GM19397 (cell line): ENCODE results near the gene GAGE12D.
"Not testable (repeated sequence)": the region's sequence is repeated elsewhere in the genome, so short reads cannot be mapped to it uniquely, and the experiment has no call there.

Source experiments
- ATAC-seq: cut with Tn5 transposase; IDR thresholded peaks from one replicate; pipeline ENCODE4 v1.9.1; 2021; ENCODE audit warnings: mild to moderate bottlenecking, moderate library complexity; ENCODE audit not compliant: unreplicated experiment

Gene GAGE12D

GRCh38 chrX:49541433-49541832, at the start of gene GAGE12D:
Gene GAGE12D, plus strand, starts transcription at chrX:49541733. Its CDS starts 1,155 bp downstream, at chrX:49542888.
- not testable (repeated sequence) for ATAC-seq

- not testable (repeated sequence) for ATAC-seq
Measured at GRCh38 chrX:49531877-49532276, 9.7 kb upstream of the GAGE12D start, which contains the start of gene GAGE12C. Gene GAGE12C, plus strand, starts transcription at chrX:49532177. Its CDS starts 1,155 bp downstream, at chrX:49533332.

- not testable (repeated sequence) for ATAC-seq
Measured at GRCh38 chrX:49550989-49551388, 9.5 kb downstream of the GAGE12D start, which contains the start of gene GAGE12E. Gene GAGE12E, plus strand, starts transcription at chrX:49551289. Its CDS starts 1,155 bp downstream, at chrX:49552444.

GRCh38 chrX:49560542-49560941, 19.0 kb downstream of the GAGE12D start, which contains the start of gene GAGE12F:
Gene GAGE12F, plus strand, starts transcription at chrX:49560842. Its CDS starts 1,155 bp downstream, at chrX:49561997.
- ATAC-seq: not testable (repeated sequence)

GRCh38 chrX:49568728-49569127, 27.2 kb downstream of the GAGE12D start:
- not testable (repeated sequence) for ATAC-seq

- ATAC-seq: not testable (repeated sequence)
Measured at GRCh38 chrX:49569152-49569551, 27.6 kb downstream of the GAGE12D start.

GRCh38 chrX:49570100-49570499, 28.6 kb downstream of the GAGE12D start, which contains the start of gene GAGE12G:
Gene GAGE12G, plus strand, starts transcription at chrX:49570400. Its CDS starts 1,155 bp downstream, at chrX:49571555.
- ATAC-seq: not testable (repeated sequence)

GRCh38 chrX:49579649-49580048, 38.1 kb downstream of the GAGE12D start, which contains the start of gene GAGE12H:
Gene GAGE12H, plus strand, starts transcription at chrX:49579949. Its CDS starts 1,155 bp downstream, at chrX:49581104.
- not testable (repeated sequence) for ATAC-seq

- ATAC-seq: not testable (repeated sequence)
Measured at GRCh38 chrX:49589196-49589595, 47.7 kb downstream of the GAGE12D start, which contains the start of gene GAGE2A. Gene GAGE2A, plus strand, starts transcription at chrX:49589496. Its CDS starts 1,155 bp downstream, at chrX:49590651.

GRCh38 chrX:49589769-49590478, 48.4 kb downstream of the GAGE12D start:
- ATAC-seq: not testable (repeated sequence)

- ATAC-seq: not testable (repeated sequence)
Measured at GRCh38 chrX:49590488-49590887, 49.0 kb downstream of the GAGE12D start.
